Measurements from ENCODE around the gene LMLN.

Gene LMLN

GRCh38 chr3:197953881-197954280, 6.1 kb upstream of the LMLN start:
- Histone ChIP-seq H3K9ac (ENCODE audit: low read length) (no peak overlapping the region), H3K27me3 (ENCODE audit: low read depth, low read length) (no peaks in the 10 kb centered on the region), H4K20me1 (ENCODE audit: insufficient read depth, low read length) (peaks cover 24% of the 10 kb centered on the region; the same call in 1 of the 2 replicates), H3K4me3 (ENCODE audit: low read length) (no peak overlapping the region), H3K4me2 (ENCODE audit: low read length) (no peak overlapping the region), H2AFZ (ENCODE audit: low read depth, low read length) (no peak overlapping the region), H3K36me3 (replicated peaks; ENCODE audit: low read depth, low read length) (peaks cover 57% of the 10 kb centered on the region), H3K79me2 (ENCODE audit: low read length) (peaks cover 43% of the 10 kb centered on the region), H3K4me1 (ENCODE audit: low read length) (peaks cover 17% of the 10 kb centered on the region), H3K27ac (ENCODE audit: low read length) (no peak overlapping the region), H3K9me3 (ENCODE audit: insufficient read depth, low read length) (no peaks in the 10 kb centered on the region)
- TF ChIP-seq CTCF (IDR thresholded peaks at IDR 0.05; ENCODE audit: low read depth, low read length) (no peak), EZH2phosphoT487 (IDR thresholded peaks at IDR 0.05; ENCODE audit: low read depth) (no peak)

- H3K36me3 ChIP-seq (replicated peaks; ENCODE audit: low read depth, low read length): peaks cover 50% of the 10 kb centered on the region
- peaks cover 17% of the 10 kb centered on the region for H3K4me1 ChIP-seq (ENCODE audit: low read length)
- H3K27ac ChIP-seq (ENCODE audit: low read length): no peak overlapping the region
- no peaks in the 10 kb centered on the region for H3K27me3 ChIP-seq (ENCODE audit: low read depth, low read length)
- no peak overlapping the region for H3K4me3 ChIP-seq (ENCODE audit: low read length)
- H3K4me2 ChIP-seq (ENCODE audit: low read length): no peak overlapping the region
- peaks cover 18% of the 10 kb centered on the region; the same call in 1 of the 2 replicates for H4K20me1 ChIP-seq (ENCODE audit: insufficient read depth, low read length)
- H2AFZ ChIP-seq (ENCODE audit: low read depth, low read length): no peak overlapping the region
- TF ChIP-seq CTCF (IDR thresholded peaks at IDR 0.05; ENCODE audit: low read depth, low read length) (no peak), EZH2phosphoT487 (IDR thresholded peaks at IDR 0.05; ENCODE audit: low read depth) (no peak)
- H3K9me3 ChIP-seq (ENCODE audit: insufficient read depth, low read length): no peaks in the 10 kb centered on the region
- peaks cover 32% of the 10 kb centered on the region for H3K79me2 ChIP-seq (ENCODE audit: low read length)
- H3K9ac ChIP-seq (ENCODE audit: low read length): no peak overlapping the region
Measured at GRCh38 chr3:197955892-197956477, 4.0 kb upstream of the LMLN start.

GRCh38 chr3:197956626-197956988, 3.4 kb upstream of the LMLN start:
- no peak overlapping the region for H3K27ac ChIP-seq (ENCODE audit: low read length)
- no peaks in the 10 kb centered on the region for H3K27me3 ChIP-seq (ENCODE audit: low read depth, low read length)
- H3K4me1 ChIP-seq (ENCODE audit: low read length): peaks cover 17% of the 10 kb centered on the region
- H3K4me2 ChIP-seq (ENCODE audit: low read length): no peak overlapping the region
- H3K36me3 ChIP-seq (replicated peaks; ENCODE audit: low read depth, low read length): peaks cover 44% of the 10 kb centered on the region
- H4K20me1 ChIP-seq (ENCODE audit: insufficient read depth, low read length): peaks cover 15% of the 10 kb centered on the region; the same call in 1 of the 2 replicates
- no peak for TF ChIP-seq CTCF (IDR thresholded peaks at IDR 0.05; ENCODE audit: low read depth, low read length)
- TF ChIP-seq EZH2phosphoT487 (IDR thresholded peaks at IDR 0.05; ENCODE audit: low read depth): no peak
- H3K79me2 ChIP-seq (ENCODE audit: low read length): peaks cover 26% of the 10 kb centered on the region
- no peak overlapping the region for H3K4me3 ChIP-seq (ENCODE audit: low read length)
- H2AFZ ChIP-seq (ENCODE audit: low read depth, low read length): no peak overlapping the region
- H3K9ac ChIP-seq (ENCODE audit: low read length): no peak overlapping the region
- no peaks in the 10 kb centered on the region for H3K9me3 ChIP-seq (ENCODE audit: insufficient read depth, low read length)

- Histone ChIP-seq H3K79me2 (ENCODE audit: low read length) (peaks cover 14% of the 10 kb centered on the region), H3K4me1 (ENCODE audit: low read length) (peaks cover 14% of the 10 kb centered on the region), H3K9me3 (ENCODE audit: insufficient read depth, low read length) (no peaks in the 10 kb centered on the region), H2AFZ (ENCODE audit: low read depth, low read length) (no peak overlapping the region), H4K20me1 (ENCODE audit: insufficient read depth, low read length) (peaks cover 15% of the 10 kb centered on the region; the same call in 1 of the 2 replicates), H3K4me2 (ENCODE audit: low read length) (no peak overlapping the region), H3K27ac (ENCODE audit: low read length) (peak overlapping the region; percentile 5; the same call in 1 of the 2 replicates), H3K27me3 (ENCODE audit: low read depth, low read length) (no peaks in the 10 kb centered on the region), H3K36me3 (replicated peaks; ENCODE audit: low read depth, low read length) (peaks cover 37% of the 10 kb centered on the region), H3K4me3 (ENCODE audit: low read length) (no peak overlapping the region), H3K9ac (ENCODE audit: low read length) (no peak overlapping the region)
- TF ChIP-seq CTCF (IDR thresholded peaks at IDR 0.05; ENCODE audit: low read depth, low read length) (no peak), EZH2phosphoT487 (IDR thresholded peaks at IDR 0.05; ENCODE audit: low read depth) (no peak)
Measured at GRCh38 chr3:197957790-197958133, 2.3 kb upstream of the LMLN start.

All from OCI-LY3 (cell line).